GM18867 (cell line): Measurements from ENCODE around the gene RCAN1.

ENCODE experiments used
- ATAC-seq: cut with Tn5 transposase; IDR thresholded peaks from one replicate; pipeline ENCODE4 v1.9.1; 2021; ENCODE audit warnings: mild to moderate bottlenecking, moderate library complexity; ENCODE audit not compliant: unreplicated experiment

Gene RCAN1

GRCh38 chr21:34602061-34602460 is 12.9 kb downstream of the RCAN1 start:
- no peak for ATAC-seq

GRCh38 chr21:34599534-34600101 is 15.3 kb downstream of the RCAN1 start:
- ATAC-seq, result no peak

DNA sequence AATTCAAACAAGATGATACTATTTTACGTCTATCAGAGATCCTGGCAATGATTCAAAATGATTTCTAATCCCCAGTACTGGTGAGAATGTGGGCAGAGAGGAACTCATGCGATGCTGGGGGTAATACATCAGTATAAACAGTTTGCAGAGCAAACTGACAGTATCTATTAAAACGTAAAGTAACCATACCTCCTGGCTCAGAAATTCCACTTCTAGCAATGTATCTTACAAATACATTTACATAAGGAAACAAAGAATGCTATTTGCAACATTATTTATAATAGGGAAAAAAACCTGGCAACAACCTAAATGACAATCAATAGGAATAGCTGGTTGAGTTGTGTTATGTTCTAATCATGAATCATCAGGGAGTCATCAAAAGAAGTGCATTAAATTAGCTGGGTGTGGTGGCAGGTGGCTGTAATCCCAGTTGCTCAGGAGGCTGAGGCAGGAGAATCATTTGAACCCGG is 15.9 kb downstream of the RCAN1 start:
- ATAC-seq, result no peak

- no peak for ATAC-seq
Measured at GRCh38 chr21:34597406-34597805, 17.5 kb downstream of the RCAN1 start.

- no peak for ATAC-seq
Measured at GRCh38 chr21:34596561-34597271, 18.2 kb downstream of the RCAN1 start.

DNA sequence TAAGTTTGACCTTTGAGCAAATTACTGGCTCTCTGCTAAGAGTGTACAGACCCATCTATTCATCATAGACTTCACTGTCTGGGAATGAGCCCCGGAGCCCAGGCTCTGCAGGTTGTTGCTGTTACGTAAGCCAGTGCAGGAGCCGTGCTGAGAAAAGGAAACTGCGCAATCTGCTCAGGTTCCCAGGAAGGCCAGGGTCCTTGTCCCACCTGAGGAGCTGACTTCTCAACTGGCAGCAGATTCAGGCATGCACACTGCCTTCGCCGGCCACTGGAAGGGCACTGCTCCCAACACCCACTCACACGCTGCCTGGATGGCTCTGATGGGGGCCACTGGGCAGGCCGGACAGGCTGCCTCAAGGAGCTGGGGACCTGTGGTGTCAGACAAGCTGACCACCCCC is 19.5 kb downstream of the RCAN1 start:
- ATAC-seq, result no peak

DNA sequence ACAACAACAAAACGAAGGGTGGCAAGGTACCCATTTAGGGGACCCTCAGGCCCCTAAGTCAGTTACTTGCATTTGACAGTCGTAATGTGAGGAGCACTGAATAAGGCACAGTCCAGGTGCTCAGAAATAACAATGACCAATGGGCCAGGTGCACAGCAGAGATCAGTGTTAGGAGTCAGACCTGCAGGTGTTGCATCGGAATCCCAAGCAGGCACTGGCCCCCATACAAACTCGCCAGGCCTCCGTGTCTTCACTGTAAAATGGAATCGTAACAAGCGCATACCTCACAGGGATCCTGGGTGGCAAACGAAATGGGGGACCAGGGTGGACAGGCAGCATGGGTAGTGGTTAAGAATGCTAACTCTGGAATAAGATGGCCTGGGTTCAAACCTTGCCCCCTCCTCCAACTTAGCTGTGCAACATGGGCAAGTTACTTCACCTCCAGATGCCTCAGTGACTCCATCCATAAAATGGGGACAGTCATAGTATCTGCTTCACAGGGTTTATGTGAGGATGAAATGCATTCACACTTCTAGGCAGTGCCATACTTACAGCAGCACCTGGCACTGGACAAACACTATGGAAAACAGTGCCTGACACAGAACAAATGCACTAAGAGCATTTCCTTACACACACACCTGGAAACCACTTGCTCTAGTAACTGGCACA is 20.2 kb downstream of the RCAN1 start:
- ATAC-seq, result no peak

DNA sequence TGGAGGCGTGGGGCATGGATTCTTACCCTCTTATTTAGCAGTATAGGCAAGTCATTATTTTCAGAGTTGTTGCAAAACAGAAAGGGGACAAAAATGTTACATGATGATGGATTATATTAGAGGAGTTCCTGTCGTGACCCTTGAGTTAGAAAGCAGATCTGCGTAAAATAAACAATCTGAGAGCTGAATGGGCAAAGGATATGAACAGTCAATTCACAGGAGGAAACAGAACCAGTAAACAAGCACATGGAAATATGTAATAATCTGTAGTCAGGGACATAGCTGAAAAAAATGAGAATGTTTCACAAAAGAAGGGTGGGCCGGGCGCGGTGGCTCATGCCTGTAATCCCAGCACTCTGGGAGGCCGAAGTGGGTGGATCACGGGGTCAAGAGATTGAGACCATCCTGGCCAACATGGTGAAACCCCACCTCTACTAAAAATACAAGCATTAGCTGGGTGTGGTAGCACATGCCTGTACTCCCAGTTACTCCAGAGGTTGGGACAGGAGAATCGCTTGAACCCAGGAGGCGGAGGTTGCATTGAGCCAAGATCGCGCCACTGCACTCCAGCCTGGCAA is 20.9 kb downstream of the RCAN1 start:
- ATAC-seq, result no peak

- ATAC-seq, result no peak
Measured at GRCh38 chr21:34593423-34593822, 21.5 kb downstream of the RCAN1 start.

- ATAC-seq, result no peak
Measured at GRCh38 chr21:34592120-34592955, 22.6 kb downstream of the RCAN1 start.

DNA sequence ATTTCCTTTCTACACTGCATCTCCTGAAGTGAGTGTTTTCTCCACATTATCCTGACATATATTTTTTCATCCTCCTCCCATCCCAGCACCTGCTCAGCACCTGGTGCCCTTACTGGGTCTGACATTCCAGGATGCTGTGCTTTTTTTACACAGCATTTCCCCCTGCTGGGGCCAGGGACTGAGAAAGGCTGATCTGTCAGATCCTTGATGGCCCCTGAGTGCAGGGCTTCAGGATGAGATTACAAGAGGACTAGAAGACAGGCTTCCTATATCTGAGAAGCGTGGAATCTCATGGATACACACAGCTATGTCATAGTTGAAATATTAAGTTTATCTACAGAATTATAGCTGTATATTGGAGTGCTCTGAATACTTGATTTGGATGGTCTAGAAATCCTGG is 24.4 kb downstream of the RCAN1 start:
- no peak for ATAC-seq

DNA sequence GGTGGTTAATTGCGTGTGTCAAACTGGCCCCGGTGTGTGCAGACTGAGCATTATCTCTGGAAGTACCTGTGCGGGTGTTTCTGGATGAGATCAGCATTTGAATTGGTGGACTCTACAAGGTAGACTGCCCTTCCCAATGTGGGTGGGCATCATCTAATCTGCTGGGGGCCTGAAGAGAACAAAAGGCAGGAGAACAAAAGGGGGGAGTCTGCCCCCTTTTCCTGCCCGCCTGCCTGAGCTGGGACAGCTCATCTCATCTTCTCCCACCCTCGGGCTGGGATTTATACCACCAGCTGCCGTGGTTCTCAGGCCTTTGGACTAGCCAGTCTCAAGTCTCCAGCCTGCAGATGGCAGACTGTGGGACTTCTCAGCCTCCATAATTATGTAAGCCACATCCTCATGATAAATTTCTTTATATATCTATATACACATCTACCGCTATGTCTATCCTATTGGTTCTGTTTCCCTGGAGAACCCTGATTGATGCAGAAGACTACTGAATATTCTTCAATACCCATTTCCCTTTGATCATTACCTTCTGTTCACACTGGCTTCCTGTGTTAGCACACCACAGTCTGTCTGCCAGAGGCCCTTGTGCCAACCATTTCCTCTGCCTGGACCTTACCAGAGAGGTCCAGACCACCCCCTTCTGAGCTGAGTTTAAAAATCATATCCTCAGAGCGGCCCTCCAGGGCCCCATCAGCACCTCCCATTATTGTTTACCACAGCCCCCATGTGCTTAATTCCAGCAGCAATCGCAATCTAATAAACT is 25.2 kb downstream of the RCAN1 start:
- ATAC-seq, result no peak

- ATAC-seq, result no peak
Measured at GRCh38 chr21:34583926-34584563, 30.9 kb downstream of the RCAN1 start.

DNA sequence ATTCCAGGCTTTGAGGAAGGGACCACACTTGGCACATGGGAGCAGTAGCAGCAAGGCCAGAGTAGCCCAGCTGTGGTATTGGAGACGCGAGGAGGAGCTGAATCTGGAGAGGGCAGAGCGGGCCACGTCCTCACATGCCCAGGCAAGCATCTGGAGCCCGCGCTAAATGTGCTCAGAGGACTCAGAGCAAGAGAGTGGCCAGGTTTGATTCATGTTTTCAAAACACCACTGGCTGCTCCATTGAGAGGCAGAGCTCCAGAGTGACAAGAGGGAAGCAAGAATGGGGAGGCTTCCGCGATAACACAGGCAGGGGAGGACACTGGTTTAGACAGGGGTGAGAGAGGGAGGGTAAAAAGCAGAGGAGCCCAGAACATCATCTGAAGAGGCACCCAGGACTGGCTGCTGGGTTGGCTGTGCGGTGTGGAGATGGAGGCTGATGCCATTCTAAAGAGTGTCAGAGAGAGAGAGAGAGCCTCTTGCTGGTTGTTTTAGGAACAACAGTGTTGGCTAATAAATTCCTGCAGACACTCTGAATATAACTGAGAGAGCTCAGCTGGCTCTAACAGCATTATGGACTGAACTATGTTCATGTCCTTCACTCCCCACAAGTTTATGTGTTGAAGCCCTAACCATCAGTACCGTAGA is 32.3 kb downstream of the RCAN1 start:
- ATAC-seq, result no peak

DNA sequence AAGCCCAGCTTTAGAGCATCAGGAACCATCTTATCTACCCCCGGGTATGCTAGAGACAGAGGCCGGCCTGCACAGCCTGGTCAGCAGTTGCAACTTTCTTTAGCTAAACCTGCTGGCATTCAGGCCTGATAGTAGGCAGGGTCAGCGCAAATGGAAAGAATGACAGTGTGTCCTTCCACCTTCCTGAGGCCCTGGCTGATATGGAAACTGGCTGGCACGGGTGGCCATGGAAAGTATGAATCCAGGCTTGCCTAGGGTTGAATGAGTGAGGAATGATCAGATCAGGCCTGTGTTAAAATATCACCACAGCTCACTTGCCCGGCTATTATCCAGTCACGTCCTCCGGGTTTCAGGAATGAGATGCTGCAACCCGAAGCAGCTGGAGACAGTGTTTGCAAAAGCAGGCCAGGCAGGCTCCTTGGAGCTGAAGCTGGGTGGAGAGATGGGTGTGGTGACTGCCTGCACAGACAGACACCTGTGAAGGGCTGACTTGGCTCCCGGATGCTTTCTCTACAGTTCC is 34.7 kb downstream of the RCAN1 start:
- ATAC-seq, result no peak

DNA sequence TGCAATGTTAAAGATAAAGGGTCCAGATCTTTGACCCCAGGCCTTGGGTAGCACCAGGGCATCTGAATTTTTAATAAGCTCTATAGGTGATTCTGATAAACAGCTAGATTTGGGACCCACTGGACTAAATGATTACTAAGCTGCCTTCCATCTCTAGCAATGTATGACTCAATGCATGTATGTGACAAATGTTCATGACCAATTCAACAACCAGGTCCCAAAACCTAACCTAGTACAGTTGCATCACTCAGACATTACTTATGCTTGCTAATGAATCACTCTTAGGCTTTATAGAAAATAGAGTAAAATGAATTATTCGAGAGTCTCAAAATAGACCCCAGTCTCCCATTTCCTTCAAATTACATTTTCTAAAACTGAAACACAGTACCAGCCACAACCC is 35.5 kb downstream of the RCAN1 start:
- ATAC-seq, result no peak

DNA sequence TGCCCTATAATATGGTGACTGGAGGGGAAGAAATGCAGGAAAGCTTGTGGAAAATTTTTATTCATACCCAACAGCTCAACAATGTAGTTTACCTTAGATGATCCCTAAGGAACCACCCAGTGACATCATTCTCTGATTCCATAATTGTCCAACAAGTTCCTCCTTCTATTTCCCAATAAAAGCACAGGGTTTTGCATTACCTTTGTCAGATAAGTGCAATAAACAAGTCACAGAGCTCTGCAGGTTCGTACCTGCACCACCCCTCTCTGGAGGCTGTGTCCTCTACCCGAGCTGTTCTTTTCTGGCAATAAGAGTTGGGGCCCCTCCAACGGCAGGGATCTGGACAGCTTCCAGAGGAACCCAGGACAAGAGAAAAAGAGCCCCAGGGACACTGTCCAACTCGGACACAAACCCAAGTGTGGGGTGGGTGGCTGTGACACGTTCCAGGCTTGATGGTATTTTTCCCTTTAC is 38.8 kb downstream of the RCAN1 start:
- ATAC-seq, result no peak

DNA sequence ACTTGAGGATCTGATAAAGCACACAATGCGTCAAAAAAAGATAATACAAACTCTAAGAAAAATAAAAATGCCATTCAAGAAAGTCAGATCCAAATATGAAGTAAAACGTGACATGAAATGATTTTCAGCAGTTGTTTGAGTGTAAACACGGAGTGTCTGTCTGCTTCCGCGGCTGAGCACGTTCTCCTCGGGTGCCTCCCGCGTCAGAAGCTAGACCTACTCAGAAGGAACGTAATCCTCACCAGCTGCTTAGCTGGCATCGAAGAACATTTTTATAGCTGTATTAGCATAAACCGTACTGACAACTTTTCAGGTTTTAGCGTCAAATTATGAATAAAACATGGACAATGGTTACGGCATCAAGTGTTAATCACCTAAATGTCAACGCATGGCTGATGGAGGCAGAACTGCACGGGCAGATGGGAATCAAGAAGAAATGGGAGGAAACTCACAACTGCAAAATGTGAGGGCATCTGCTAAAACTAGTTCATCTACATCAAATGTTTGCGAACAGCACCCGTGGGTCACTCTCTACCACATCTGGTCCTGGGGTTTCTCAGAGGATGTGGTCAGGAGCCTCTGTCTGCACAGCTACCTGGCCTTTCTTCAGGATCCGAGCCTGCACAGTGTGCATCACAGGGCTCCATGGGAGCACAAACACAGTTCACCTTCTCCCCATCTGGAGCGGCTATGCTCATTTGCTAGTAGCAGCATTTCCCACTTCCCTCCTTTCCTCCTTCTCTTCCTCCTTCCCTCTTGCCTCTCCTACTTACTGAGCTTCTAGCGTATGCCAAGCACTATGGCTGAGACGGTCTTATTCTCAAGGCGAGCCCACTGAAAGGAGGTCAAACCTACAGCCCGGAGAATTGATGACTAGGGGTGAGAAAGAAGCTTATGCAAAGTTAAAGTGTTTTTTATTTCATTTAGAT is 40.0 kb downstream of the RCAN1 start:
- no peak for ATAC-seq
